Activated CD8-positive, alpha-beta T cell treated with anti-CD3 and anti-CD28 coated beads for 36 hours (primary cell): ENCODE results near the gene SLC25A46. TPM values are rescaled to one million over a fixed set of nuclear protein-coding genes. Genes with fewer than 3 reads are reported as not detected.
A peak's percentile ranks its signal among the peaks of the same experiment; 100 is the strongest.

Experiments
- ATAC-seq: fragments of 200-7000 bp; cut with Tn5 transposase; one replicate; pipeline ENCODE4 v1.10.0; 2021; ENCODE audit warnings: mild to moderate bottlenecking, moderate library complexity
- CTCF ChIA-PET: fragments of 350-600 bp; sonication (Branson Sonifier 250); formaldehyde crosslinking; loops from one replicate; lab custom pipeline; 2021; ENCODE audit warnings: antibody characterized with exemption; lab: Charles Lee
- POLR2A ChIA-PET: fragments of 350-600 bp; sonication (Branson Sonifier 250); formaldehyde crosslinking; loops from one replicate; lab custom pipeline; 2021; ENCODE audit warnings: antibody characterized with exemption; lab: Charles Lee
- DNase-seq: peaks from one replicate; pipeline ENCODE4 v3.0.0-alpha.2; 2020
- H3K27ac Mint-ChIP-seq: one replicate; pipeline ENCODE4 v1.8.0; 2021; ENCODE audit warnings: mild to moderate bottlenecking, mixed read lengths
- H3K27me3 Mint-ChIP-seq: one replicate; pipeline ENCODE4 v1.8.0; 2021; ENCODE audit warnings: mixed read lengths
- H3K36me3 Mint-ChIP-seq: one replicate; pipeline ENCODE4 v1.8.0; 2021; ENCODE audit warnings: low read depth, mixed read lengths
- H3K4me1 Mint-ChIP-seq: one replicate; pipeline ENCODE4 v1.8.0; 2021; ENCODE audit warnings: low read depth, mixed read lengths
- H3K4me3 Mint-ChIP-seq: one replicate; pipeline ENCODE4 v1.8.0; 2021; ENCODE audit warnings: mild to moderate bottlenecking, moderate library complexity, mixed read lengths
- H3K9me3 Mint-ChIP-seq: one replicate; pipeline ENCODE4 v1.8.0; 2021; ENCODE audit warnings: mixed read lengths
- CTCF ChIP-seq: fragments of 200-600 bp; IDR thresholded peaks from one replicate; pipeline ENCODE4 v1.8.0; 2022; ENCODE audit warnings: antibody characterized with exemption, mild to moderate bottlenecking
- intact Hi-C: fragments of 100-400 bp; cut with micrococcal nuclease; formaldehyde crosslinking; loops from one replicate; pipeline ENCODE4 v1.10.0; 2022
- total RNA-seq, 2 experiments: library from RNA; stranded (reverse); gene quantifications; one replicate each; pipeline ENCODE4 v1.2.3, GENCODE V29; 2021

The SLC25A46 gene
- total RNA-seq, 2 experiments from 2014 or later: 35.2 to 38.8 TPM

DNA sequence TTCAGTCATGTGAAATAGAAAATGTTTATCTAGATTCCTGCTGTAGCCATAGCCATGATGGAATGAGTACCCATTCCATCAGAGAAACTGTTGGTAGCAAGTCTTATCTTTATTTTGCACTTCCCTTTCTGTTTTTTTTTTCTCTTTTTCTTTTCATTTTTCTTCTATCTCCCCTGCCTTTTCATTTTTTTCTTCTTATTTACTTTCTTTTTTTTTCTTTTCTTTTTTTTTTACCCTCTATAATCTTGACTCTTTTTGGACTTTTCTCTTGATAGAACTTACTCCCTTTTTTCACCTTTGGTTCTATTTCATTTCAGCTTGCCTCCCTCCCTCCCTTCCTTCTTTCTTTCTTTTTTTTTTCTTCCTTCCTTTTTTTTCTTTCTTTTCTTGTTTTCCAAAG, 15.4 kb downstream of the SLC25A46 start:
- CTCF ChIA-PET: no interaction called here

DNA sequence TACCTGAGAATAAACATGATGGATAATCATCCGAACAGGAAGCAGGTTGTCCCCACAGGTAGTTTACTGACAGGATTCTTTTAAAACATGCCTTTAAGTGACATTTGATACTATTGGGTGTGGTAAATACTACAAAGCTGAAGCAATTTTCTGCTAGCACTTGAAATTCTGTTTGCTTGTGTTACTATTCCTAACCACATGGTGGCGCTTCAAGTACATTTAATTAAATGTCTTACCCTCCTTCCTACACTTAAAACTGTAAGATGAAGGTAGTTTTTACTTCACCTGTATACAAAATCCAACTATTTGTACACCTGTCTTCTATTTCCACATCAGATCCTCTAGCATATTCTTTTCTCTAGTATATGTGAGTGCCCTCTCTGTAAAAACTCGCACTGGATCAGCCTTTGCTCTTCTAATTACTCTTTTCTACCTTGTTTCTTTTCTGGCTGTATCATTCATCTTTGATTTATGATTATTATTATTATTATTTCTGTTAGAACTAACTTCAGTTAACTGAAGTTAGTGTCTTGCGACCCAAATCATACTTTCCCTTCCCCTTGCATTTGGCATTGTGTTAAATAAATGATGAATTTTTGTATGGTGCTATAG, 18.4 kb downstream of the SLC25A46 start:
- DNase-seq (peak; percentile 15), ATAC-seq (peak; percentile 24)
- peaks cover 26% of the 10 kb centered on the region for H3K4me1 Mint-ChIP-seq

More for the DNA sequence above, 15.4 kb downstream of the SLC25A46 start:
- DNase-seq (no peak), ATAC-seq (no peak)
- H3K9me3 Mint-ChIP-seq: no peaks in the 10 kb centered on the region
- no peak for TF ChIP-seq CTCF
- H3K36me3 Mint-ChIP-seq: peaks cover 46% of the 10 kb centered on the region
- no peak overlapping the region for H3K4me3 Mint-ChIP-seq
- POLR2A ChIA-PET: no interaction called here
- no peaks in the 10 kb centered on the region for H3K27me3 Mint-ChIP-seq
- H3K4me1 Mint-ChIP-seq: peaks cover 47% of the 10 kb centered on the region
- H3K27ac Mint-ChIP-seq: peak overlapping the region; percentile 23
- intact Hi-C loops: loop anchor here (5.0 kb wide), 1 partner anchor 338 kb away; the partner anchor contains the start of gene WDR36

DNA sequence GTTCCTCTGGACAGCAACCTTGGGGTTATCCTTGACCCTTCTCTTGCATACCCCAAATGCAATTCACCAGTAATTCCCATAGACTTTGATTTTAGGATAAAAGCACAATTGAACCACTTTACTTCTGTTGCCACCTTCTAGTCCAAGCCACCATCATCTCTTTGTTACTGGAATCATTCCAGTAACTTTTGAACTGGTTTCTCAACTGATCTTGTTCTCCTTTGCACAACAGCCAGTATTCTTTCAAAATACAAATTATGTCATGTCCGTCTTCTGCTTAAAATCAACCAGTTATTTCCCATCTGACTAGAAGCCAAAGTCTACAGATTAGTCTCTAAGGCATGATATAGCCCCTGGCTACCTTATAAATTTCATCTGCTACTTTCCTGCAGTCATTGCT, 21.4 kb downstream of the SLC25A46 start:
- CTCF ChIA-PET: no interaction called here
- intact Hi-C loops: no loop called here
- Mint-ChIP-seq H3K27ac (no peak overlapping the region), H3K4me1 (no peaks in the 10 kb centered on the region), H3K36me3 (peaks cover 18% of the 10 kb centered on the region), H3K27me3 (no peaks in the 10 kb centered on the region), H3K4me3 (no peak overlapping the region), H3K9me3 (no peaks in the 10 kb centered on the region)
- DNase-seq (no peak), ATAC-seq (no peak)
- TF ChIP-seq CTCF: no peak
- POLR2A ChIA-PET: no interaction called here

More for the DNA sequence above, 18.4 kb downstream of the SLC25A46 start:
- peak; percentile 82 for TF ChIP-seq CTCF
- peaks cover 30% of the 10 kb centered on the region for H3K36me3 Mint-ChIP-seq
- H3K27ac Mint-ChIP-seq: no peak overlapping the region
- ChIA-PET CTCF (interaction anchor here (0.6 to 2.8 kb wide), 8 partner anchors 8 to 348 kb away, joined by 3 to 19 read pairs (median 4); partner anchors contain the start of gene SLC25A46), POLR2A (no interaction called here)
- no peak overlapping the region for H3K4me3 Mint-ChIP-seq
- intact Hi-C loops: no loop called here
- no peaks in the 10 kb centered on the region for H3K9me3 Mint-ChIP-seq
- no peaks in the 10 kb centered on the region for H3K27me3 Mint-ChIP-seq

GRCh38 chr5:110768138-110768860, 29.5 kb downstream of the SLC25A46 start:
- ATAC-seq (no peak), DNase-seq (no peak)
- CTCF ChIA-PET: interaction anchor here (2.6 kb wide), 1 partner anchor 12 kb away, joined by 6 read pairs; no protein-coding TSS in a partner anchor
- TF ChIP-seq CTCF: no peak
- H3K27me3 Mint-ChIP-seq: peaks cover 5% of the 10 kb centered on the region
- no peaks in the 10 kb centered on the region for H3K36me3 Mint-ChIP-seq
- H3K27ac Mint-ChIP-seq: no peak overlapping the region
- H3K4me1 Mint-ChIP-seq: no peaks in the 10 kb centered on the region
- POLR2A ChIA-PET: no interaction called here
- intact Hi-C loops: no loop called here
- H3K9me3 Mint-ChIP-seq: no peaks in the 10 kb centered on the region
- H3K4me3 Mint-ChIP-seq: no peak overlapping the region
